GM18502 (cell line): Measurements from ENCODE around the gene LCE1B.

Source experiments
- ATAC-seq: cut with Tn5 transposase; IDR thresholded peaks from one replicate; pipeline ENCODE4 v1.9.1; 2021; ENCODE audit warnings: mild to moderate bottlenecking; ENCODE audit not compliant: unreplicated experiment, poor library complexity

LCE1B gene, protein sequence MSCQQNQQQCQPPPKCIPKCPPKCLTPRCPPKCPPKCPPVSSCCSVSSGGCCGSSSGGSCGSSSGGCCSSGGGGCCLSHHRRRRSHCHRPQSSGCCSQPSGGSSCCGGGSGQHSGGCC

DNA sequence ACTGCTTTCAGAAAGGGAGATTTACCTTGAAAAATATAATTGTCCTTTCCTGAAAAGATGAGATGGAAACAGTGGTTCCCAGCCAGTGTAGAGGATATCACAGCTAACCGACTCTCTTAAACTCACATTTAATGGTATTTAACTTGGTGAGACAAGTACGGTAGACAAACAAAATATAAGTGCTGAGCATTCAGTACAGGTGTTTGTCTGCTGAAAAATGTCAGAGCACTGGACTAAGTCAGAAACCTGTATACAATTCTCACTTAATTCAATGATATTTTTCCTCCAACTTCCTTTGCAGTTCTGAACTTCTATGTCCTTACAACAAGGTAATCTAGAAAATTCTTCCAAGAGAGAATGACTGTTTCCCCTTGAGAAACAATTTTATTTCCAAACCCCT lies at the start of gene LCE1B:
Gene LCE1B (plus strand): TSS at position 301 of the 400 bp plus-strand sequence. CDS start 476 bp downstream, outside the sequence.
- no peak for ATAC-seq

DNA sequence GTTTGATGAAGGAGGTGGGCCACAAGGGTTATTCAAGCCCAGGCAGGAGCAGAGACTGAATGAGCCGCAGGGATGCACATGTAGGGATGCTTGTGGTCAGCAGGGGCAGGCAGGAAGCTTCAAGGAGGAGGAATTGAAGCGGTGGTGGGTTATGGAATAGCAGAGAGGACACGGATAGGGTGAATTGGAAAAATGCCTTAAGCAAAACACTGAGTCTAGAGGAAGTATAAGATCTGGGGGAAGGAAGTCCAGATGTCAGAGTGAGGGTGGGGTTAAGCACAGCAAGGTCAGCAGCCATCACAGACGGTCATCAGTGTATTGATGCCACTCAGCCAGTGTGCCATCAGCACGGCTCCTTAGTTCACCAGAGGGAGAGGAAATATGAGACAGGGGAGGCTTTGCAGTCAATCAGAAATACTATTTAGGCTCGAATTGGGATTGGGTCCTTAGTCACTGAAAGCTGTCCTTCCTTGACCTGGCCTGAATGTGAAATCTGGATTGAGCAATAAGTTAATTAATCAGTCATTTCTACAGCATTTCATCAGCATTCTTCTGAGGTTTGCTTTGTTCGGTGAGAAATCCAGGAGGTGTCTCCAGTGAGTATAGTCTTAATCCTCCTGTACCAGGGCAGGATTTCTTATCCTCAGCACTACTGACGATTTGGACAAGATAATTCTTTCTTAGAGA lies 42.8 kb upstream of the LCE1B start:
- ATAC-seq, result no peak

DNA sequence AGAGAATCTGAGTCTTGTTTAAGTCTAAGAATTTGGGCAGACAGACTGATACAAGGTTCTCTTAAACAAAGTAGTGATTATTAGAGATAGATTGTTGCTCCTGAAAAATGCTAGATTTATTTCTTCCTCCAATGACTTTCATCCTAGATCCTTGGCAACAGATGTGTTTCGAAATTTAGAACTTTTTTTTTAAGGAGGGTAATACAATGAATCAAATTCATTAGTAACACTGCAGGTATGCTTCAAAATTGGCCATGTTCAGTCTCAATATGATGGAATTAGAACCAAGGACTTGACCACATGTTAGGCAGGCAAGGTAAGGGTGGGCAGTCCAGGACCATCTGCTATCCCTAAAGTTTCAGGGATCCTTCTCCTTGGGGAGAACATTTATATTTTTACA lies 41.4 kb upstream of the LCE1B start:
- no peak for ATAC-seq

DNA sequence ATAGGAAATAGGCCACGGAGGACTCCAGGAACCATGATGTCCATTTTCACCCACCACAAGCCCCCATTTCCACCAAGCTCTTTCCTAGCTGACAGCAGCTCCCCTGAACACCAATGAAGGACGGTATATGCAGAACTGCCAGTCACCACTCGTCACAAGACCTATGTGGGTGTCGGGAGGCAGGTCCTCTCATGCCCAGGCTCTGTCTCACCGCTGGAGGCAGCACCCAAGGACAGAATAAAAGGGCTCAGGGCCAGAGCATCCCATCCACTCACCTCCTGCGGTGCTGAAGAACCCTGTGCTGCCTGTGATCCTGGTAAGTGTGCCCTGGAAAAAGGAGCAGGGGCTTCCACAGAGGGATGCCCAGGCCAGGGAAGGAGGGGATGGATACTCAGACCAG lies 36.9 kb upstream of the LCE1B start, which contains the start of gene LCE1F:
Gene LCE1F (plus strand): TSS at position 266 of the 400 bp plus-strand sequence. CDS start 1,232 bp downstream, outside the sequence.
- ATAC-seq, result no peak

DNA sequence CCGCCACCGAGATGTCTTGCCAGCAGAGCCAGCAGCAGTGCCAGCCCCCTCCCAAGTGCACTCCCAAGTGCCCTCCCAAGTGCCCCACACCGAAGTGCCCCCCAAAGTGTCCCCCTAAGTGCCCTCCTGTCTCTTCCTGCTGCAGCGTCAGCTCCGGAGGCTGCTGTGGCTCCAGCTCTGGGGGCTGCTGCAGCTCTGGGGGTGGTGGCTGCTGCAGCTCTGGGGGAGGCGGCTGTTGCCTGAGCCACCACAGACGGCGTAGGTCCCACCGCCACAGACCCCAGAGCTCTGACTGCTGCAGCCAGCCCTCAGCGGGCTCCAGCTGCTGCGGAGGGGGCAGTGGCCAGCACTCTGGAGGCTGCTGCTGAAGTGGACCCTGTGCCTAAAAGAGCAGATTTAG lies 35.4 kb upstream of the LCE1B start:
- ATAC-seq, result no peak

DNA sequence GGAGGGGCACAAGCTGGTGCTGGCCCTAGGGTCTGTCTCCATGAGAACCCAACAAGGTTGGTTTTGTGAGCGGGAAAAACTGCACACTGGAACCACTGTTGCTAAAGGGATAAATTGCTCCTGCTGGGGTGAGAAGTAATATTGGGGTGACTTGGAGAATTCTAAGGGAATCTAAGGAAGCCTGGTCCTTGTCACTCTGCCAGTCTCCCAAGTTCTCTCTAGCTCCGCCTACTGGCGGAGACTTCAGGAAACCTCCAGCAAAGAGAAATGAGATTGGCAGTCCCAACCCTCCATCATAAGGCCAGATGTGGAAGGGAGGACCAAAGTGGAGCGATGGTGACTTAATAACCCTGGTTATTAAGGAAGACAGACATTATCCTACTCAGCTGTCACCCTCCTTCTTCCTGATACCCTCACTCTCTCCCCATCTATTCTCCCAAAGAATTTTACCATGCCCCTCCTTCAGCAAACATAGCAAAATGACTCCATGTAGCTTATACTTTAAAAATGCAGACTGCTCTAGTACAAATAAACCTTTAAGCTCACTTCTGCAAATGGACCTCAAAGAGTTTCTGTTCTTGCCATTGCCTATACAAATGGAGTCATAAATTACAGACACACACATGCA lies 34.1 kb upstream of the LCE1B start:
- ATAC-seq, result no peak

DNA sequence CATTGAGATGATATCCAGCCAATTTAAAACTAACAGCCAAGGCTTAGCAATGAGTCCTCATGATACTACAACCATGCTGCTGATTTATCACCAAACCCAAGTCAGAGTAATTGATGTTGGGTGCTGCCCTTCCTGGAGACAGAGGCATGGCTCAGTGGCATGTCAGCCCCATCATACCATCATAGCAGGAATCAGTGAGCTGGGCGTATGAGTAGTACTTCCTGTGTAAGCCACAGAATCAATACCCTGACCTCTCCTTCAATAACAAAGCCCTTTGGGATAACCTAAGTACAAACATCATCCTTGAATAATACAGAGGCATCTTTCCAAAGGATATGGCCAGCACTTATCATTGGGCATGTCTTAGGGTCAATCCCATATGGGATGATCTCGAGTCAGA lies 28.7 kb upstream of the LCE1B start:
- ATAC-seq, result no peak

DNA sequence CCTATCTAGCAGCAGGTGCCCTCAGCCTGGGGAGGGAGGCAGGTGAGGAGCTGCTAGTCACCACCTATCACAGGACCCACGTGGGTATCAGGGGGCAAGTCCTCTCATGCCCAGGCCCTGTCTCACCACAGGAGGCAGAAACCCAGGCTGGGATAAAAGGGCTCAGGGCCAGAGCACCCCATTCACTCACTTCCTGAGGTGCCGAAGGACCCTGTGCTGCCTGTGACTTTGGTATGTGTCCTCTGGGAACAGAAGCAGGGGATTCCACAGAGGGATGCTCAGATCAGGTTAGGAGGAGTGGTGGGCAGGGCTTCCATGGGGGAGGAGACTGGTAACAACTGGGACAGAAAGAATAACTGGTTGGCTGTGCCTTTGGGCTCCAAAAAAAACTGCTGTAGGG lies 25.7 kb upstream of the LCE1B start, which contains the start of gene LCE1E:
Gene LCE1E (plus strand): TSS at position 181 of the 400 bp plus-strand sequence. CDS start 1,043 bp downstream, outside the sequence.
- ATAC-seq, result no peak

DNA sequence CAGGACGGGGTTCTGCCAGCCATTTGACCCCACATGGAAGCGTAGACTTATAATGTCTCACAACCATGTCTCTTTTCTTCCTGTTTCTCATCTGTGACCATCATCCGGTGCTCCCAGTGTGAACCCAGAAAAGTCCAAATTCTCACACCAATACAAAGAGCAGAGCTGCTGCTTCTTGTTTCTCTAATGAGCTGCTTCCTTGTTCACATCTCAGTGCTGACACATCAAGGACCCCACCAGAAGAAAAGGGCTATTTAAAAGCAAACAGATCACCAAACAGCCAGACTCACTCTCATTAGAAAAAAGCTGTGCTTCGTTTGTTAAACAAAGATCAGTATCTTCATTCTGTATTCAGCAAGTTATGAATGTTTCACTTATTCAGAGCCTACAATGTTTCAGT lies 16.1 kb upstream of the LCE1B start:
- no peak for ATAC-seq

DNA sequence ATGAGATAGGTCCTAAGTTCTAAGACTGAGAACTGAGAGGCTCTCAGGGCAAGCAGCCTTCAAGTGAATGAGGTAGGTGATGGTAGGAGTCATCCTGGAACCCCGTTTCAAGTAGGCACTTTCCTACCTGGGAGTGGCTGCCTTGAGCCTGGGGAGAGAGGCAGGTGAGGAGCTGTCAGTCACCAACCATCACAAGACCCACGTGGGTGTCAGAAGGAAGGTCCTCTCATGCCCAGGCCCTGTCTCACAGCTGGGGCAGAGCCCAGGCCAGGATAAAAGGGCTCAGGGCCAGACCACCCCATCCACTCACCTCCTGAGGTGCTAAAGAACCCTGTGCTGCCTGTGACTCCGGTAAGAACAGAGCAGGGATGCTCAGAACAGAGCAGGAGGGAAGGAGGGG lies 15.3 kb upstream of the LCE1B start, which contains the start of gene LCE1D:
Gene LCE1D (plus strand): TSS at position 301 of the 400 bp plus-strand sequence. CDS start 1,074 bp downstream, outside the sequence.
- ATAC-seq, result no peak

DNA sequence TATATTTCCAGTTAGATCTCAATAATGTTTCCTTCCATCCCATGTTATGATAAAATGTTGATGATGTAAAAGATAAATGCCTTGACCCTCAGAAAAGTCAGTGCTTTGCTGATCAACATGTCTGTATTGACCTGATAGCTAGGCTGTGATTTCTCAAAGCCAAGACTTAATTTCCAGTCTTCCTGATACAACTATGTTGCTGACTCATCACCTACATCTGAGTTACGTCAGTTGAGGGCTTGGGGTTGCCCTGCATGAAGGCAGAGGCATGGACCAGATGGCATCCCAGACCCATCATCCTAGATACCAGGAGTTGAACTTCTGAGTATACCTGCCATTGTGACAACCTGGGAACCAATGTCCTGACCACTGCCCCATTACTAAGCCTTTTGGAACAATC lies 10.4 kb upstream of the LCE1B start:
- ATAC-seq, result no peak

DNA sequence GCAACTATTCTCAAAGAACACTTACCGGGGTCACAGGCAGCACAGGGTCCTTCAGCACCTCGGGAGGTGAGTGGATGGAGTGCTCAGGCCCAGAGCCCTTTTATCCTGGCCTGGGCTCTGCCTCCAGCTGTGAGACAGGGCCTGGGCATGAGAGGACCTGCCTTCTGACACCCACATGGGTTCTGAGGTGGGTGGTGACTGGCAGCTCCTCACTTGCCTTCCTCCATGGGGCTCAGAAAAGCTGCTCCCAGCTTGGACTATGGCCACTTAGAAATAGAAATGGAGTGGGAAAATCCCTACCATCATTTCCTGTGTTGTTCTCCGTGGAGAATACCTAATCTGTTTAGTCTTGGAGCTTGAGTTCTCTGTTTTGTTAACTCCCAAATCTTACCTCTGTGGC lies 5.2 kb upstream of the LCE1B start, which contains the start of gene LCE1C:
Gene LCE1C (minus strand): TSS at position 76 of the 400 bp plus-strand sequence. CDS start 1,173 bp downstream, outside the sequence.
- ATAC-seq, result no peak

DNA sequence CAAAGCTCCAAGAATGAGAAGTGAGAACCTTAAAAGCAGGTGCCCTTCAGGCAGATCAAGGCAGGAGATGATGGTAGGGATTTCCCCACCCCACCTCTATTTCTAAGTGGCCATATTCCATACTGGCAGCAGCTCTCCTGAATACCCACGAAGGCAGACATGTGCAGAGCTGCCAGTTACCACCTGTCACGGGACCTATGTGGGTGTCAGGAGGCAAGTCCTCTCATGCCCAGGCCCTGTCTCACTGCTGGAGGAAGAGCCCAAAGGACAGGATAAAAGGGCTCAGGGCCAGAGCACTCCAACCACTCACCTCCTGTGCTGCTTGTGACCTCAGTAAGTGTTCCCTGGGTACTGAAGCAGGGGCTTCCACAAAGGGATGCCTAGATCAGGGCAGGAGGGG lies 721 bp upstream of the LCE1B start:
- no peak for ATAC-seq

DNA sequence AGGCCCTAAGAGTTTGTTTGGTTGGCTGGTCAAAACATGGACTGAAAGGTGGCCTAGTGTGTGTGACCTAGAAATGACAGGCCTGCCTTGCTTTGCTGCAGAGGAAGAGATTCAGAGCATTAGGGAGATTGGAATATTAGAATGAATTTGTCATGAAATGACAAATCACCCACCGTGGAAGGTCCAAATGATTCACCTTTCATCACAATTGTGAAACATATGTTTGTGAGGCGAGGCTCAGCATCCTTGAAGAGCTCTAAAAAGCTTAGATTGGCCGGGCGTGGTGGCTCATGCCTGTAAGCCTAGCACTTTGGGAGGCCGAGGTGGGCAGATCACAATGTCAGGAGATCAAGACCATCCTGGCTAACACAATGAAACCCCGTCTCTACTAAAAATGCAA lies 5.5 kb downstream of the LCE1B start:
- no peak for ATAC-seq

DNA sequence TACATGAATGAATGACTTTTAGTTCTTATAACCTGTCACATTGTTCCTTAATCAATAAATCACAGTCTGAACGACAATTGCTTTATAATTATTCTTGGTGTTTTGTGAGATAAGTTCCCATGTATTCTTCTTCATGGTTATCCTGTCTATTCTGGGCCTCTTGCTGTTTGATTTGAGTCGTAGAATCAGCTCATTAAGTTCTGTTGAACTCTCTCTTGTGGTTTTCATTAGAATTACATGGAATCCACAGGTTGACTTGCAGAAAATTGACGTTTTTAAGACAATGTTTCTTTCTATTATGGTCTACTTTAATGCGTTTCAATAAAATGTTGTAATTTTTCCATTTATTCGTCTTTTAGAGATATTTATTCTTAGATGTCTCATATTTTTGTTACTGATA lies 11.5 kb downstream of the LCE1B start:
- ATAC-seq, result no peak

DNA sequence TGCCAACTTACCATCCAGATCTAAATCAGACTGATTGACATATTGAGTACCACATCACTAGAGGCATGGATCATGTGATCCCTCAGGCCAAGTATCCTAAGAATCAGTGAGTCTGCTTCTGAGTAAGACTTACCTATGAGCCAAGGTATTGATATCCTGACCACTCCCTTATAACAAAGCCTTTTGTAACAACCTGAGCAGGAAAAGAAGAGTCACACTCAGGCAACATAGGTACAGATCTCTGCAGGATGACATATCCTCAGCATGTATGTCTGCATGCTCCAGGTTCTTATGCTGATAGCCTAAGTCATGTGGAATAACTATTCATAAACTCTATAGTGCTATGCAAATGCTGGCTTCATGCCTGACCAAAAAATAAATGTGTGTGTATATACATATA lies 13.2 kb downstream of the LCE1B start:
- ATAC-seq, result no peak

DNA sequence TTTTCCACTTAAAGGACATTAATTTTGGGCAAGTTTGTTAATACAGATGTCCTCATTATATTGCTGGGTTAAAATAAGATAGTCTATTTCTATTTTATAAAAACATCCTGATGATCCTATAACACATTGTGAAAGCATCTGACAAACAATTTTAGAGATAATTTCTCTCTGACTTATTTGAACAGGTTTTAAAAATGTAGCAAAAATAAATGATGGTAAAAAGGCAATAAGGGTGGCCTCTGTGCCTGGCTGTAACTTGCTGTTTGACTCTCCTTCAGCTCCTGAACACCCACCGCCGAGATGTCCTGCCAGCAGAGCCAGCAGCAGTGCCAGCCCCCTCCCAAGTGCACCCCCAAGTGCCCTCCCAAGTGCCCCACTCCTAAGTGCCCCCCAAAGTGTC lies 15.4 kb downstream of the LCE1B start, which contains the start of gene LCE1A:
Gene LCE1A (plus strand): TSS at position 301 of the 400 bp plus-strand sequence. CDS start 0 bp downstream, at position 301.
- no peak for ATAC-seq

DNA sequence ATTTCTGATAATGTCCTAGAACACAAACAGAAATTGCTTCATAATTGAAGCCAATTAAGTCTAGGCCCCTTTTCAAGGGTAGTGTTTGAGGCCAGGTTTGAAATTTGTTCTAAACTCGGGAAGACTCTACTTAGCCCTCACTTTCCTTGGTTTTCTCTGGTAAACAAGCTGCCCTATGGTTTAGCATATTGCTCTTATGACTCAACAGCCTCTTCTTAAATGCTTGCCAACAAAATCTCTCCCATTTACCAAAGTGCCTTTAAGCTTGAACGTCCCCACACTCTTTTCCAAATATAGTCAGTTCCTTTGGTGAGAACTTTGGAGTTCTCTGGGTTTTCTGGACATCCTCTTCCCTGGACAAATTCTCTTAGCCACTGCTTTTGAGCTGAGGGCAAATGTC lies 25.1 kb downstream of the LCE1B start:
- no peak for ATAC-seq

DNA sequence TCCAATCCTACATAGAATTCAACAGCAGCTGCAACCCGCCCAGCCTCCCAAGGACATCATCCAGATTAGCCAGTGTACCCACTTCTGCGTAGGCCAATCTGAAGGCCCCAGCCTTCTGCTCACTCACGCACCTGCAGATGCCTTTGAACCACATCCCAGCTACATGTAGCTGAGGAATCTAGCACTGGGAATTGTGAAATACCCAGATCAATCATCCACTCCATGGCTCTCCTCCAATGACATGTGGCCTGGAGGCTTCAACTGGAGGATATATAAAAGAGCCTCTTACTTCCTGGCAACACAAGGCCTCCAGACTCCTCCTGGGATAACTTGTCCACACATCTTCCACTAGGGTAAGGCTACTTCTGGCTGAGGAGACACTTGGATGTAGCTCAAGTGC lies 30.8 kb downstream of the LCE1B start, which contains the start of gene LCE6A:
Gene LCE6A (plus strand): TSS at position 301 of the 400 bp plus-strand sequence. CDS start 665 bp downstream, outside the sequence.
- ATAC-seq, result no peak

DNA sequence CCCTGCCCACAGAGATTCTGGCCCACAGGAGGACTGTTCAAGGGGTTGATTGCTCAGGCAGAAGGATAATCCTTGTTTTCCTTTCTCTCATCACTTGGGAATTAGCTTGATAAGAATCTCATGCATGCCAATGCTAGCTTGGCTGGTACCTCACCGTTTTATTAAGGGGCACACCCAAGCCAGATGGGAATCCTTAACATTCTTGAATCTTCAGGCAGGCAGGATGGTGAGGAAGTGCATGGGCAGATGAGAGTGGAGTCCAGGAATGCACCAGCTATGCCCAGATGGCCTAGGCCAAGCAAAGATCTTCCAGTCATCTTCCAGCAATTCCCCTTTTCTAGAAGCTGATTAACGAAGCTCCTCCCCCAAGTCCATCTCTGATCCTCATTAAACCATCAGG lies 43.9 kb downstream of the LCE1B start:
- ATAC-seq, result no peak

DNA sequence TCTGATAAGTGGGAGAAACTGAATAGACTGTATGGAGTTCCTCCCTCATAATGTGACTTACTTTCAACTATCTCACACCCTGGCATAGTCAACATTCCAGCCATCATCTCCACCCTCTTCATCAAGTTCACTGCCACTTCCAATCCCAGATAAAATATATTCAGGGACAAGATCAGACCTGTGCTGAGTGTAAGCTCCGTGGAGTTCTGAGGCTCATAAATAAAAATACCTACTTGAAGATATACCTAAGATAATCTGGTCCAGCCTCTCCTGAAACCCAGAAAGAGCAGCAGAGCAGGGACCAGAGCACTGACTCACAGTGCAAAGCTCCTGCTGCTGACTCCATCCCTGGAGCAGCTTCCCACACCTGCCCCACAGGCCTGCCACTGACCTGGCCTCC lies 46.3 kb downstream of the LCE1B start:
- no peak for ATAC-seq
